ENCODE measurements around the gene XPO1. TPM values are rescaled to one million over a fixed set of nuclear protein-coding genes. Genes with fewer than 3 reads are reported as not detected.
"Not testable (repeated sequence)": the region's sequence is repeated elsewhere in the genome, so short reads cannot be mapped to it uniquely, and the experiment has no call there.

Gene XPO1
- total RNA-seq, 1 experiment from 2014 or later = 210 TPM

DNA sequence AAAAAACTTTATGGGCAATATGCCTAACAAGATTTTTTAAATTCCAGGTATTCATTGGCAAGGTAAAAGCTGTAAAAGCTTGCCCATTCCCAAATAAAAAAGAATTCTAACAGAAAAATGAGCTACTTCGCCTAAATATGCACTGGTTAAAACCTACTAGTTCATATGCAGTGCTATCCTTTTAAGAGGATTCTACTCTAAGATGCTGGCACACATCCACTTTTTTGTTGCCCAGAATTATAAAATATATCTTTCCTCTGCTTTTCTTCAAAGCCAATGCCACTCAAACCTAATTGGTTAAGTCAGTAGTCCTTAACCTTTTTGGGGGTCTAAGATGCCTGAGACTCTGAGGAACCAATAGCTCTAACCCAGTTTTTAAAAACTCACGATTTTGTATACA, 3.2 kb downstream of the XPO1 start:
- DNase-seq (ENCODE audit: low read depth) = peak; percentile 9

DNA sequence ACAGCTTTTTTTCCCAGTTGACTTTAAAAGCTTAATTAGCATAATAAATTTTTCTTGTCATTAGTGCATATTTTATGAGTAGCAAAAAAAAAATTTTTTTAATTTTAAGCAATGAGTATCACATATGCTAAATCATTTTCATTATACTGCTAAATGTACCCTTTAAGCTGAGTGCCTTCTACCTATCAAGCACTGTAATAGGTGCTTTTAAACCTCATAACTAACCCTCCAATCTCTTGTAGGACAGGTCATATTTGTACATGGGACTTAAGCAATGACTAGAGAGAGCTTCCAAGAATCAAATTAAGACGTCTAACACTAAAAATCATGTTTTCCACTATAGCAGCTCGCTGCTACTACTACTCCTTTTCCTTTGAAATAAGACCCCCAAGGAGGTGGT, 7.4 kb downstream of the XPO1 start:
- DNase-seq (ENCODE audit: low read depth) = no peak

DNA sequence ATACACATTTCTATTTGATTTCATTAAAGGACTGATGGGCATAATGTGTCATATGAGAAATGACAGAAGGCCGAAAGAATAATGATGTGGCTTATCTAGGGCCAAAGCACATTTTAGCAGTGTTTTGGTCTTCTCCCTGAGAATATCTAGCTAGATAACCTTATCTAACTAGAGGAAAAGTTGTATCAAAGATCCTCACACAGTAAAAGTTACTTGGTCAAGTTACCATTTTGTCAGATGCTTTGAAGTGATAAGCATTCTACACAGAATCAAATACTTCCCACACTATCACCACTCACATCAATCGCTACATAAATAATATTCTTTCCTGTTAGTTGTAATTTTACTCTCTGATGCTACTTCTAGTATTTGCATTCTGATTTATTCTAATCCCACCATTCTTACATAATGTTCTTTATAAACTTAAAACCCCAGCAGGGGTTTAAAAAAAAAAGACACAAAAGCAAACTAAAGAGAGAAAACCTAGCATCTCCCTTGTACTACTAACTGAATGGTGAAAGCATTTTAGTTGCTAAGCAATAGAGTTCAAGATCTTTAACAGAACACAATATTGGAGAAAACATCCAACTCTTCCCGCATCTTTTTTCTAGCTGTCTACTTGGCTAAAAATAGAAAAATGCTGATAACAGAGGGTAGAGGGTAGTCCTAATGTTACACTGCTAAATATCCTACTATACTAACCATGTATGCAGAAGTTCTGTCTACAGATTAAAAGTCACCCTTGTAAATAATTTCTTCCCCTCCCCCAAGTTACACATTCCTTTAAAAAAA, 8.0 kb downstream of the XPO1 start:
- DNase-seq (ENCODE audit: low read depth) = no peak

DNA sequence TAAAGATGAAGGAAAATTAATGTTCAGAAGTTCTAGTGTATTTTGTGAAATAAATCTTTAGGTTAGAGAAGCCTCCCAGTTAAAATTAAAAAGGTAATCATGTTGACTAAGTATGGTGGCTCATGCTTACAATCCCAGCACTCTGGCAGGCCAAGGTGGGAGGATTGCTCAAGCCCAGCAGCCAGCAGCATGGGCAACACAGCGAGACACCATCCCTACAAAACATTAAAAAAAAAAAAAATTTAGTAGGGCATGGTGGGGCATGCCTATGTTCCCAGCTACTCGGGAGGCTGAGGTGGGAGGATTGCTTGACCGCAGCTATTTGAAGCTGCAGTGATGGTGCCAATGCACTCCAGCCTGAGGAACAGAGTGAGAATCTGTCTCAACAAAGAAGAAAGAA, 17.9 kb downstream of the XPO1 start:
- no peak for DNase-seq (ENCODE audit: low read depth)

DNA sequence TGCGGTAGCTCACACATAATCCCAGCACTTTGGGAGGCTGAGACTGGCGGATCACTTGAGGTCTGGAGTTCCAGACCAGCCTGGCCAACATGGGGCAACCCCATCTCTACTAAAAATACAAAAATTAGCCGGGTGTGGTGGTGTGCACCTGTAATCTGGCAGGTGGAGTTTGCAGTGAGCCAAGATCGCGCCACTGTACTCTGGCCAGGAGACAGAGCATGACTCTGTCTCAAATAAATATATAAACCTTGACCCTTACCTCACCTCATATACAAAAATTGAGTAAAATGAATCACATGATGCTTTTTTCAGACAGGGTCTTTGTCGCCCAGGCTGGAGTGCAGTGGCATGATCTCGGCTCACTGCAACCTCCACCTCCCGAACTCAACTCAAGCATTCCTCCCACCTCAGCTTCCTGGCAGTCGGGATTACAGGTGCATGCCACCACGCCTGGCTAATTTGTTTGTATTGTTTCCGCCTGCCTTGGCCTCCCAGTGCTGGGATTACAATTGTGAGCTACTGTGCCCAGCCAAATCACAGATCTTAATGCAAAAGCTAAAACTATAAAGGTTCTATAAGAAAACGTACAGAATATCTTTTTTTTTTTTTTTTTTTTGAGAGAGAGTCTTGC, 25.3 kb downstream of the XPO1 start:
- DNase-seq (ENCODE audit: low read depth) = no peak

DNA sequence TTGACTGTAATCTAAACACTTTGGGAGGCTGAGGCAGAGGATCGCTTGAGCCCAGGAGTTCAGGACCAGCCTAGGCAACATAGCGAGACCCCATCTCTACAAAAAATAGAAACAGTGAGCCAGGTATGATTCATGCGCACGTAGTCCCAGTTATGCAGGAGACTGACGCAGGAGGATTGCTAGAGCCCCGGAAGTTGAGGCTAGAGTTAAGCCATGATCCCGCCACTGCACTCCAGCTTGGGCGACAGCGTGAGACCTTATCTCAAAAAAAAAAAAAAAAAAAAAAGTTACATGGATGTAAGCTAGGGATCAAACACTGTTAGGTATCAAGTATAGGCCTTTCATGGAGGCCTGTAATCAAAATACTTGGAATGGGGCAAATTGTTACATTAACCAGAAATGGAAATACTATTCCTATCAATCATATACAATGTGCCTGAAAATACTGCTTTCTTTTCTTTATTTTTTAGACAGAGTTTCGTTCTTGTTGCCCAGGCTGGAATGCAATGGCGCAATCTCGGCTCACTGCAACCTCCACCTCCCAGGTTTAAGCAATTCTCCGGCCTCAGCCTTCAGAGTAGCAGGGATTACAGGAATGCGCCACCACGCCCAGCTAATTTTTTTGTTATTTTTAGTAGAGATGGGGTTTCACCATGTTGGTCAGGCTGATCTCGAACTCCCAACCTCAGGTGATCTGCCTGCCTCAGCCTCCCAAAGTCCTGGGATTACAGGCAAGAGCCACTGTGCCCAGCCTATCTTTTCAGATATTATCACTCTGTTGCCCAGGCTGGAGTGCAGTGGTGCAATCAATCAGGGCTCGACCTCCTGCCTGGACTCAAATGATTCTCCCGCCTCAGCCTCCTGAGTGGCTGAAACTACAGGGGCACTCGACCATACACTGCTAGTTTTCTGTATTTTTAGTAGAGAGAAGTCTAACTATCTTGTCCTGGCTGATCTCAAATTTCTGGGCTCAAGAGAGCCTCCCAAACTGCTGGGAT, 27.2 kb downstream of the XPO1 start:
- DNase-seq (ENCODE audit: low read depth) = no peak

DNA sequence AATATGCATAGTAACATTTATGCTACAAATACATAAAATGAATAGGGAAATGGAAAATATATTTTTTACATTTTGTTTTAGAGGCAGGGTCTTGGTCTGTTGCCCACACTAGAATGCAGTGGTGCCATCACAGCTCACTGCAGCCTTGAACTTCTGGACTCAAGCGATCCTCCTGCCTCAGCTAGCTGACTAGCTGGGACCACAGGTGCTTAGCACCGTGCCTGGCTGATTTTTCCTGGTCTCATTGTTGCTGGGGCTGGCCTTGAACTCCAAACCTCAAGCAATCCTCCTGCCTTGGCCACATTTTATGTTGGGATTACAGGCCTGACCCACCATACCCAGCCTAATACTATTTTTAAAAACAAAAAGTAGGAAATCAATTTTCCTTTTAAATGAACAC, 33.2 kb downstream of the XPO1 start:
- DNase-seq (ENCODE audit: low read depth) = no peak

DNA sequence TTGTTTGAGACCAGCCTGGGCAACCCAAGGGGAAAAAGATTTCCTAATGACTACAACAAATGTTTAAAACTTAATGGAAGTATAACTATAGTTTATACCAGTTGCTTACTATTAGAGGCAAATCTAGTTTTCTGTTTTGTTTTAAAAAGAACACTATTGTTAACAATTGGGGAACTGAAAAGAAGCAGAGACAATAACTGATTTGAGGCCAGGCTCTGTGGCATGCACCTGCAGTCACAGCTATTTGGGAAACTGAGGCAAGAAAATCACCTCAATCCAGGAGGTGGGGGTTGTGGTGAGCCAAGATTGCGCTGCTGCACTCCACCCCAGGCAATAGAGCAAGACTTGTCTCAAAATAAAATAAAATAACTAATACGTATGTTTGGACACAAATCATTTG, 39.1 kb downstream of the XPO1 start:
- DNase-seq (ENCODE audit: low read depth) = no peak

DNA sequence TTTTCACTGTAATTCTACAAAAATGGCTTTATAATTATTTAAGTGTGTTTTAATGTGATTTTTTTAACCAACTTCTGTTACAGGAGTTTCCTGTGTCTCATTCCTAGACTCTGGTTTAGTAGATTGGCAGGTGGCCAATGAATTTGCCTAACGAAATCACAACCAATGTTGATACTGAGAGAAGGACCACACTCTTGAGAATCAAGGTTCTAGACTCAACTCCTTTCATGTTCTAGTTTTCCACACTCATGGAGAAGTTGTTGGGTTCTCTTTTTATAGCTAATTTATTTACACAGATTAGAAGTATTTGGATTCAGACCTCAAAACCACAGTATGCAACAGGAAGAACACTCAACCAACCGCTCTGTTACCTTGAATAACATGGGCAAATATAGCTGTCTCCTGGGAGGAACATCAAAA, 44.6 kb downstream of the XPO1 start:
- DNase-seq (ENCODE audit: low read depth) = peak; percentile 52

DNA sequence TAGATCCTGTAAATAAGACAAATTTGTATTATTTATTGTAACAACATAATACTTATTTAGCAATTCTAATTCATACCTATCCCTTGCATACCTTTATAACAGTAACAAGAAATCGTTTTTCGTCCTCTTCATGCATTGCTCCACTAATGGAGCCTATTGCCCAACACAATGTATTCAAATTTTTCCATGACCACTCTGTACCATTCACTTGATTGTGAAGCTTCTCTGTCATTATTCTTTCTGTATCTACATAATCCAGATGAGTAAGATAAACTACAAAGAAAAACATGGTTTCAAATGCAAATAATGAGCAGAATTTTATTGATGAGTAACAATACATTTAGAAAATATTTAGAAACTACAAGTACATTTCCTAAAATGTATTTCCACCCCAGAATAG, 45.7 kb downstream of the XPO1 start:
- DNase-seq (ENCODE audit: low read depth) = no peak

DNA sequence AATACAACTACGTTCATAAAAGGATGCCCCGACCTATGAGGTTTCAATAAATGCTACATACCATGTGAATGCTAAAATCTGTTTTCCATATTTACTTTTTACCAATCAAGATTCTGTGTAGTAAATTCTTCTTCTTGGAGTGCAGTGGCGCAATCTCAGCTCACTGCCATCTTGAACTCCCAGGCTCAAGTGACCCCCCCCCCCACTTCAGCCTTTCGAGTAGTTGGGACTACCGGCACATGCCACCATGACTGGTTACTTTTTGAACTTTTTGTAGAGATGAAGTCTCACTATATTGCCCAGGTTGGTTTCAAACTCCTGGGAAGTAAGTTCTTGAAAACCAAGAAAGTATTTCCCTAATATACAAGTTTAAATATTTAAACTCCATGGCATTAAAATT, 52.9 kb downstream of the XPO1 start:
- no peak for DNase-seq (ENCODE audit: low read depth)

DNA sequence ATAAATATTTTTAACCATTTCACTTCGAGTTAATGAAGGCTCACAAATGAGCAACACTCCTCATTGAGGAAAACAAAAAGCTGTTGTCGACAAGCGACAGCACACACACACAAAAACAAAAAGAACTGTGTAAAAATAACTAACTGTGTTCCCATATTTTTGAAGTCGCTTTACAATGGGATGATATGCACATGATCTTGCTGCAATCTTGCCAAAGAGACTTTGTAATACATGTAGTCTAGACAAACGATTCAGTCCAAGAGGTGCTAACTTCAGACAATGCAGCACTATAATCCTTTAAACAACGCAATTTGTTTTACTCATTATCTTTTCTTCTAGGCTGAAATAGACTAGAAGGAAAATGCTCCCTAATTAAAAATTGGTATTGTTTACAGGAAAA, 60.1 kb downstream of the XPO1 start:
- DNase-seq (ENCODE audit: low read depth) = no peak

DNA sequence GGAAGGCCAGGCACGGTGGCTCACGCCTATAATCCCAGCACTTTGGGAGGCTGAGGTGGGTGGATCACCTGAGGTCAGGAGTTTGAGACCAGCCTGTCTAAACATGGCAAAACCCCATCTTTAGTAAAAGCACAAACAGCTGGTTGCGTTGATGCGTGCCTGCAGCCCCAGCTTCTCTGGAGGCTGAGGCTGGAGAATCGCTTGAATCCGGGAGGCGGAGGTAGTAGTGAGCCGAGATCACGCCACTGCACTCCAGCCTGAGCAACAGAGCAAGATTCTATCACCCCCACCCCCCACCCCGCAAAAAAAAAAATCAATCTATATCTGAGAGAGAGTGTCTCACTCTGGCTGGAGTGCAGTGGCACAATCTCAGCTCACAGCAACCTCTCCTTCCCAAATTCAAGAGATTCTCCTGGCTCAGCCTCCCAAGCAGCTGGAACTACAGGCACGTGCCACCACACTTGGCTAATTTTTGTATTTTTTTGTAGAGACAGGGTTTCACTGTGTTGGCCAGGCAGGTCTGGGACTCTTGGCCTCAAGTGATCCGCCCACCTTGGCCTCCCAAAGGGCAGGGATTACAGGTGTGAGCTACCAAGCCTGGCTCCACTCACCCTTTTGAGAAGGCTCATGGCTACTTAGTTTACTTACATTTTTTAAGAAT, 61.1 kb downstream of the XPO1 start:
- DNase-seq (ENCODE audit: low read depth) = not testable (repeated sequence)

DNA sequence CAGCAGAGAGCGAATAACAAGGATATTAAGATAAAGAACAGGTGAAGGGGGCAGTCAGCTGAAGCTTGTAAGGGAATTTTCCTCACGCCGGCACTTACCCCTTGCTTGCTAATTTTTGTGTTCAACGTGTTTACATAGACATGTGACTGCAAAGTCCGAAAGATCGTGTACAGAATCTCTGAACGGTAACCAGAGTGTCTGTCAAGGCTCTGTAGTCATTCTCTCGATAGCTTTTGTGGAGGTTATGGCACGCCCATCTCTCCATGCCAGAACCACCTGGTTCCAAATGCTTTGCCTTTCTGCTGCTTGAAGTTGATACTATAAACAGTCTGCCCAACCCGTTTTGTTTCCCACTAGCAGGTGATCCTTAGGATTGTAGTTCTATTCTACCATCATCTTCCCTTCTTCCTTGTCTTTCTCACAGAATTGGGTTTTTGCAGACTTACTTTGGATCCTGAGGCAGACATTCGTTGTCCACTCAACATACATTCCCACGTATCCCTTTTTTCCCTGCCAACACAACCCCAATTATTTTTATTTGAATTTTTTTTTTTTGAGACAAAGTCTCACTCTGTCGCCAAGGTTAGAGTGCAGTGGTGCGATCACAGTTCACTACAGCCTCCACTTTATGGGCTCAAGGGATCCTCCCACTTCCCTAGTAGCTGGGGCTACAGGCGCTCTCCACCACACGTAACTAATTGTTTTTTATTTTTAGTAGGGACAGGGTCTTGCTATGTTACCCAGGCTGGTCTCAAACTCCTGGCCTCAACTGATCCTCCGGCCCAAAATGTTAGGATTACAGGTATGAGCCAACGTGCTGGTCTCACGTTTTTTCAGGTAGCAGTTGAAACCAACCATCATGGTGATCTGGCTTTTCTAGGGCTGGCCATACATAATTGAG, 66.0 kb downstream of the XPO1 start:
- DNase-seq (ENCODE audit: low read depth) = peak; percentile 48

DNA sequence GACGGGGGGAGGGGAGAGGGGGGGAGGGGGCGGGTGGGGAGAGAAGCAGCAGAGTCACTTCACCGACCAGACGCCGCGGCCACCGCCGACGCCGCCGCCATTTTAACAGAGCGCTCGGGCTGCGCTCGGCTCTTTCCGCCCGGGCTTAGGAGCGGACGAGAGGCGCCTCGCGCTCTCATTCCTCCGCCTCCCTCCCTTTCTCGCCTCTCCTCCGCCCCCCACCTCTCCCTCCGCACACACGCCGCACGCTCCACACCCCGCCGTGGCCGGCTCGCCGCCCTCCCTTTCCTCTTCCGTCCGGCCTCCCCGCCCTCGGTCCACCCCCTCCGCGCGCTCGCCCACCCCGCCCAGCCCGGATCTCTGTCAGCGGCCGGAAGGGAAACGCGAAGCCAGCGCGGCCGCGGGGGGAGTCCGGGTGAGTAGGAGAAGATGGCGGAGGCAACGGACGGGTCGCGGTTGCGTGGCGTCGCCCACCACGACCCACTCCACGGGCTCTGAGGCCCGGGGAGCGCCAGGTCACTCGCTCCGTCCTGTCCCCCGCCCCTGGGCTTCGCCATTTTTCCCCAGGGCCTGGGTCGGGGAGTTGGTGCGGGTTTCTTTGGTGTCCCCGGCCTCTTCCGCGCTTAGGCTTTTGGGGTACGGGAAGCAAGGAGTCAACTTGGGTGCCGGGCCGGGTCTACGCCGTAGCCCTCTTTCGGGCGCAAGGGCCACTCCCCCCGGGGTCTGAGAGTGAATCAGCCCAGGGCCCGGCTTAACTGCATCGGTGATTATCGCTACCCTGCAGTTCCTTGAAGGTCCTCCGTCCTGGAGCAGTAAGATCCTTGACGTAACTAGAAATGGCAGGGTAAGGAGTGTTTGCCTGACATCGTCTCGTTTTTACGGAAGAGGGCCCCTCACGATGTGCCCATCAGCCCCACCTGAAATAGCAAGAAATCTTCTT, 66.9 kb downstream of the XPO1 start, which contains the start of gene USP34:
Gene USP34, minus strand, starts transcription at position 123 of the 940 bp plus-strand sequence. CDS start 395 bp downstream, outside the sequence.
- DNase-seq (ENCODE audit: low read depth) = peak; percentile 91

DNA sequence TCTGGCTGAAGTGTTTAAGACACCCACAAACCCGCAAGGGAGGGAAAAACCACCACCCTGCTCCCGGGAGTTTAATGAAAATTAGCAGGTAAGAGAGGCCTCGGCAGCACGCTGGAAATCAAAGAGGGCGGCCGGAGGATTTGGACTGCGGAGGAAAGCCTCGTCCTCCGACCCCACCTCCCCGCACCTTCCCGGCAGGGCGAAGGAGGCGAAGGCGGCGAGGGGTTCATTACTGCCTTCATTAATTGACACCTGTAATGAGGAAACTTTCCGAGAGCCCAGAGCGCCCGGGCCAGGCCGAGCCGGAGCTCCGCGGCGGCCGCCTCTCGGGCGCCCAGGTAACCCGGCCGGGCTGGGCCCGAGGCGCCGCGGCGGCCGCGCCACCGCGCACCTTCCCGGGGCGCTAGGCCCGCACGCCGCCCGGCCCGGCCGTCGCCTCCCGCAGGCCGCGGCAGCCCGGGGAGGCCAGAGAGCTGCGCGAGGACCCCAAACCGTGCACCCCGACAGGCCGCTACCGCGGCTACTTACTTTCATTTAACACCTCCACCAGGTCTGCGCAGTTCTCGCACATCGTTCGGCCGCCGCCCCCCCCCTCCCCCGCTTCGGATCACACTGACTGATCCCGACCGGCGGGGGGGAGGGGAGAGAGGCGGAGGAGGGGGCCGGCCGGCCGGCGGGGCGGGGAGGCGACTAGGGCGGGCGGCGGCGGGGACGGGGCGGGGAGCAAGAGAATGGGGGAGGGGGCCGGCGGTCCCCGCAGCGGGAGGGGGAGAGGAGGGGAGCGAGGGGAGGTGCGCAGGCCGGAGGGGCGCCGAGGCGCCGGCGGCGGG, 67.8 kb downstream of the XPO1 start:
- peak; percentile 71 for DNase-seq (ENCODE audit: low read depth)

DNA sequence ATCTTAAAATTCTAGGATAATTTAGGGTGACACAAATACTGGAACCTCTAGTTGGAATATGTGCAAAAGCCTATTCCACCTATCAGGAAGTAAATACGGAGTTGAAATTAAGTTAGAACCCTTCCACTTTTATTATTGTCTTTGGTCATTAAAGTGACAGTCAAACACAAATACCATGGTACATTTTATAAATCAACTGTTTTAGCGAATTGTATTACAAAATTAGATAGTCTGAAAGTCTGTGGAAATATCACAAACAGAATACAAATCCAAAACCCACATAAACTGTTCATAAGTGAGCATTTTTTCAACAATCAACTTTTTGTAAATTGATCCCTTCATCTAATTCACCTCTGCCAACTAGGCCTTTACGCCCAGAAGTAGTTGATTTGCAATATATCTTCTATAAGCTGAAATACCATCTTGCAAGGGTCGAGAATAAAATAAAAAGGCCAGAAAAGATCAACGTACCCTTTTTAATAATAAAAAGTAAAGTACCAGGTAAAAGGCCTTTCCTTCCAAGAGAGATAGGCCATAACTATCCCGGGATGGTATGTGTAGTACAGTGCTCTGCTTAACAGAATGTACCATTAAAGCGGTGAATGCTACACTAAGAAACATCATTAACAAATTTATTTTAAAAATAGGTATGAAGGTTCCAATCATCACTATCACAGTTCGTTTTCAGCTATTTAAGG, 68.6 kb downstream of the XPO1 start:
- no peak for DNase-seq (ENCODE audit: low read depth)

DNA sequence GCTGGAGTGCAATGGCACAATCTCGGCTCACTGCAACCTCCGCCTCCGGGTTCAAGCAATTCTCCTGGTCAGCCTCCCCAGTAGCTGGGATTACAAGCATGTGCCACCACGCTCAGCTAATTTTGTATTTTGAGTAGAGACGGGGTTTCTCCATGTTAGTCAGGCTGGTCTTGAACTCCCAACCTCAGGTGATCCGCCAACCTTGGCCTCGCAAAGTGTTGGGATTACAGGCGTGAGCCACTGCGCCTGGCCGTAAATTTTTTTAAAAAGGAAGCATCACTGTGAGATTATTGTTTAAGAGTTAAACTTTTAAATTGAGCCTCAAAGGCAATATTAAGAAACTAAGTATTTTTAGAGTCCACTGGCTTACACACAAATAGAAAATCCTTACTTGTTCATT, 69.9 kb downstream of the XPO1 start:
- not testable (repeated sequence) for DNase-seq (ENCODE audit: low read depth)
